NCI-H2171 treated with DMSO at 0.1 percent for 48 hours (cell line): ENCODE measurements around the gene EZR.

Experiments used
- DNase-seq: peaks from one replicate; lab custom pipeline; 2025; lab: John Stamatoyannopoulos, UW

Gene EZR

DNA sequence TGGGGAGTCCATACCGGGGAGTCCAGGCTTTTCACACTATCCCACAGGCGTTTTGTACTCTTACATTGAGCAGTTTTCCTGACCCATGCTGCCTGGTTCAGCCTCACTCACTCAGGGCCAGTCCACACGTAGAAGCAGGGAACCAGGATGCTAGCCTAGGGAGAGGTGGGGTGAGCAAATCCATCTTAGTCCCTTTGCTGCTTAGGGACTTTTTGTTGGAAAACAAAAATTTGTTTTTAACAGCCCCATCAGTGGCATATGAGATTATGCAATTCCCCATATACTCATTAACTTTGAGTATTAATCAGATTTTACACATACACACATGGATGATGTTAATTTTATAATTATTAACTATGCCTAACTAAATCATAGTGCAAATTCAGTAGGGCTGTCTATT lies 84.2 kb downstream of the EZR start:
- no peak for DNase-seq

- no peak for DNase-seq
These were observed 88.6 kb downstream of the EZR start for GRCh38 chr6:158730541-158730907.

- DNase-seq, result no peak
These were observed 89.1 kb downstream of the EZR start for GRCh38 chr6:158729906-158730540.

- DNase-seq, result no peak
These were observed 93.5 kb downstream of the EZR start for GRCh38 chr6:158725704-158726103.

DNA sequence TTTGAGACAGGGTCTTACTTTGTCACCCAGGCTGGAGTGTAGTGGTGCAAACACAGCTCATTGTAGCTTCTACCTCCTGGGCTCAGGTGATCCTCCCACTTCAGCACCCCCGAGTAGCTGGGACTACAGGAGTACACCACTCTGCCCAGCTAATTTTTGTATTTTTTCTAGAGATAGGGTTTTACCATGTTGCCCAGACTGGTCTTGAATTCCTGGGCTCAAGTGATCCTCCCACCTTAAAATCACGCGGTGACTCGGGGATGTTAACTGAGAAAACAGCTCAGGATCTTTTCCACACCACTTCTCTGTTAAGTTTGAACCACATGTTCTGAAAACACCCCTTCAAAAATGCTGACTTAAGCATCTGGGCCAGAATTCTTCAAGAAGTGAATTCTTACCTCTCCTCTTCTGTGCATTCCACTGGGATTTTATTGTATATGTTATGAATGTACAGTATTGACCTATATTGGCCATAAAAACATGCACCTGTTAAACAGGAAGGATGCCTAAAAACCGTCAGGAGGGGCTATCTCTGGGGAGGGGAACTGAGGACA lies 96.9 kb downstream of the EZR start:
- DNase-seq, result no peak

- no peak for DNase-seq
These were observed 100.6 kb downstream of the EZR start for GRCh38 chr6:158718461-158719046.

GRCh38 chr6:158717341-158718330 lies 101.5 kb downstream of the EZR start:
- DNase-seq, result no peak
